ENCODE measurements around the gene RUVBL2. TPM values are rescaled to one million over a fixed set of nuclear protein-coding genes. Genes with fewer than 3 reads are reported as not detected.
"Not testable (repeated sequence)": the region's sequence is repeated elsewhere in the genome, so short reads cannot be mapped to it uniquely, and the experiment has no call there.

The RUVBL2 gene
- total RNA-seq, 4 donors from 2014 or later: 69.4 to 96.5 (median 84.2) TPM

DNA sequence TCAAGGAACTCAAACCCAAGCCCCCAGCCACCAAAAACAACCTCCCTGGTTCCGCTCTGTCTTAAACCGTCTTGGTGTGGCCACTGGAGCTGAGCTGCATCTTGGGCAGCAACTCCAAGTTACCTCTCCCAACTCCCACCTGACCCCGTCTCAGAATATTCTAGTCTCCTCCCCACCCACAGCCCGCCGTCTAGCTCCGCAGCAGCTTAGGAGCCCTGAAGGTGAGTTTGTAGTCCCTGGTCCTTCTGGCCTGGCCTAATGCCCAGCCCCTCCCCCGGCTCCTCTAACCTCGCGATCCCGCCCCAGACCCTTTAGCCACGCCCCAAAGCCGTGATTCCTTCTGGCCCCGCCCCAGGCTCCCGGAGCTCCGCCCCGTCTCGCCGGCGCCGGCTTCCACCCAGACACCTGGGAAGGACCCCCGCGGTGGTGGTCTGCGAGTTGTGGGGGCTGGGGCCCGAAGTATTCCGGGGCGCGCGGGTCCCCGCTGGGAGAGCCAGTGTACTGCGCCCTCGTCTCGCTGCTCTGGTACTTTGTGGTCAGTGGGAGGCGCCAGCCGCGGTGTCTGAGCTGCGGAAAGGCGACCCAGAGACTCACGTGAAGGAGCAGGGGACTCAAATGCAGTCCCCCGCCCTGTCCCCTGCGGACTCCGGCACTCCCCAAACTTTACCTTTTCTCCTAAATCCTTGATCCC lies 25.7 kb downstream of the RUVBL2 start:
- Histone ChIP-seq H3K27me3 (peaks cover 54% of the 10 kb centered on the region), H3K4me1 (peaks cover 0 to 27% (median 7%) of the 10 kb centered on the region in 3 donors), H3K9me3 (no peaks in the 10 kb centered on the region), H3K36me3 (peaks cover 0 to 21% of the 10 kb centered on the region in 2 donors), H3K27ac (no peak overlapping the region), H3K4me3 (peak overlapping the region in 1 of 2 donors; percentile 53)
- WGBS, 2 donors (ENCODE audit: low coverage in 1 of 2): 15 to 34% methylated on average over 6 to 28 of the region's 41 CpGs
- no peak for TF ChIP-seq POLR2A (IDR thresholded peaks at IDR 0.05)
- TF ChIP-seq, protein P1, sequence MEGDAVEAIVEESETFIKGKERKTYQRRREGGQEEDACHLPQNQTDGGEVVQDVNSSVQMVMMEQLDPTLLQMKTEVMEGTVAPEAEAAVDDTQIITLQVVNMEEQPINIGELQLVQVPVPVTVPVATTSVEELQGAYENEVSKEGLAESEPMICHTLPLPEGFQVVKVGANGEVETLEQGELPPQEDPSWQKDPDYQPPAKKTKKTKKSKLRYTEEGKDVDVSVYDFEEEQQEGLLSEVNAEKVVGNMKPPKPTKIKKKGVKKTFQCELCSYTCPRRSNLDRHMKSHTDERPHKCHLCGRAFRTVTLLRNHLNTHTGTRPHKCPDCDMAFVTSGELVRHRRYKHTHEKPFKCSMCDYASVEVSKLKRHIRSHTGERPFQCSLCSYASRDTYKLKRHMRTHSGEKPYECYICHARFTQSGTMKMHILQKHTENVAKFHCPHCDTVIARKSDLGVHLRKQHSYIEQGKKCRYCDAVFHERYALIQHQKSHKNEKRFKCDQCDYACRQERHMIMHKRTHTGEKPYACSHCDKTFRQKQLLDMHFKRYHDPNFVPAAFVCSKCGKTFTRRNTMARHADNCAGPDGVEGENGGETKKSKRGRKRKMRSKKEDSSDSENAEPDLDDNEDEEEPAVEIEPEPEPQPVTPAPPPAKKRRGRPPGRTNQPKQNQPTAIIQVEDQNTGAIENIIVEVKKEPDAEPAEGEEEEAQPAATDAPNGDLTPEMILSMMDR (IDR thresholded peaks at IDR 0.05): no peak
- no peak for TF ChIP-seq POLR2AphosphoS5 (IDR thresholded peaks at IDR 0.05)
- no peak for TF ChIP-seq EP300 (IDR thresholded peaks at IDR 0.05)
- ATAC-seq: peak; percentile 24

DNA sequence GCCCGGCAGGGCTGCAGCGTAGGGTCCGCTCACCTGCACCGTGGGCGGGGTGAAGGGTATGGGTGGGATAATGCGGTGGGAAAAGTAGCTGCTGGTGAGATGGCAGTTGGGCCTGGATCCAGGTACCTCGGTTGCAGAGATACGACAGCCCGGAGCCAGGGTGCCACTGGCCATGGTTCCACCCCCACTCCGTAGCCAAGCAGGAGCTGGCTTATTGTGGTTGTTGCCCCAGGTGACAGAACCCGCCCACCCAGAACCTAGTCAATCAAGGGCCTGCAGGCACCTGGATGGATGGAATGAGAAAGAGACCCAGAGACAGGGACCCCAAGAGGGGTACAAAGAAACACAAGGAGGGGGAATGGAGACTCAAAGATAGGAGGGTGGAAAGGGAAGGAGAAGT lies 26.7 kb downstream of the RUVBL2 start:
- peaks cover 0 to 27% (median 7%) of the 10 kb centered on the region in 3 donors for H3K4me1 ChIP-seq
- no peak for ATAC-seq
- no peak overlapping the region for H3K27ac ChIP-seq
- H3K4me3 ChIP-seq: no peak overlapping the region
- peaks cover 54% of the 10 kb centered on the region for H3K27me3 ChIP-seq
- TF ChIP-seq, protein P1 (IDR thresholded peaks at IDR 0.05): no peak
- TF ChIP-seq POLR2AphosphoS5 (IDR thresholded peaks at IDR 0.05) (no peak), EP300 (IDR thresholded peaks at IDR 0.05) (no peak), POLR2A (IDR thresholded peaks at IDR 0.05) (no peak)
- H3K36me3 ChIP-seq: peaks cover 0 to 12% of the 10 kb centered on the region in 2 donors
- H3K9me3 ChIP-seq: no peaks in the 10 kb centered on the region
- WGBS, 2 donors (ENCODE audit: low coverage in 1 of 2): 50% methylated on average over 1 of the region's 11 CpGs; no CpG with 5 or more reads in 1 of the 2 donors

DNA sequence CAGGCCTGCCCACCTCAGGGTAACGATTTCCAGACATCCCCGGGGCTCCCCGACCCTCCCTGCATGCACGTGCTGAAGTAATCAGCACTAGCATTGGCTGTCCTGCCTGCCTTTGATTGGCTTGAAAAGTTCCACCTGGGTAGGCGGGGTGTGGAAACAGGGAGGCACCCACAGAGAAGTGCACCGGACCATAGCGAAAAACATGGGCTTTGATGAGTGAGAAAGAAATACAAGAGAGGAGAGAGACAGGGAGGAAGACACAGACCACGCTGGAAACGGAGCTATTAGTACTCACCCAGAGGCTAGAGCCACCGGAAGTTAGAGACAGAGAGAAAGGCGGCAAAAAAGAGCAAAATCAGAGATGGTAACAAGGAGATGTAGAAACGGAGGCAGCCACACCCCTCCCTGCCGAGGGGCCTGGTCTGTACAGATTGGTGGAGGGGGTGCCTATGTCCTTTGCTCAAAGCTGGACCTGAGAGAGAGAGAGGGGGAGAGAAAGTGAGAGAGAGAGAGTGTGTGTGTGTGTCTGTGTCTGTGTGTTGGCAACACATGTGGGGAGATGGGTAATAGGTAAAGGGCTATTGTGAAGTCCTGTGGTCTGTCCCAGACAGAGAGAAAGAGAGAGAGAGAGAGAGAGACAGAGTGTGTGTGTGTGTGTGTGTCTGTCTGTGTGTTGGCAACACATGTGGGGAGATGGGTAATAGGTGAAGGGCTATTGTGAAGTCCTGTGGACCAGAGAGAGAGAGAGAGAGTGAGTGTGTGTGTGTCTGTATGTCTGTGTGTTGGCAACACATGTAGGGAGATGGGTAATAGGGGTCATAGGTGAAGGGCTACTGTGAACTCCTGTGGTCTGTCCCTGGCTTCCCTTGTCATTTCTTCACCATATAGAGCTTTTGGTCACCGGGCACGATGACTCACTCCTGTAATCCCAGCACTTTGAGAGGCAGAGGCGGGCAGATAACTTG lies 27.5 kb downstream of the RUVBL2 start:
- no peaks in the 10 kb centered on the region for H3K9me3 ChIP-seq
- H3K36me3 ChIP-seq: peaks cover 0 to 3% of the 10 kb centered on the region in 2 donors
- peaks cover 0 to 27% (median 7%) of the 10 kb centered on the region in 3 donors for H3K4me1 ChIP-seq
- 35 to 54% methylated on average over 9 to 14 of the region's 16 CpGs for WGBS, 2 donors (ENCODE audit: low coverage in 1 of 2)
- no peak overlapping the region for H3K27ac ChIP-seq
- TF ChIP-seq, protein P1 (IDR thresholded peaks at IDR 0.05): no peak
- TF ChIP-seq POLR2A (IDR thresholded peaks at IDR 0.05) (no peak), POLR2AphosphoS5 (IDR thresholded peaks at IDR 0.05) (no peak), EP300 (IDR thresholded peaks at IDR 0.05) (no peak)
- H3K27me3 ChIP-seq: peaks cover 53% of the 10 kb centered on the region
- ATAC-seq: no peak
- no peak overlapping the region for H3K4me3 ChIP-seq

DNA sequence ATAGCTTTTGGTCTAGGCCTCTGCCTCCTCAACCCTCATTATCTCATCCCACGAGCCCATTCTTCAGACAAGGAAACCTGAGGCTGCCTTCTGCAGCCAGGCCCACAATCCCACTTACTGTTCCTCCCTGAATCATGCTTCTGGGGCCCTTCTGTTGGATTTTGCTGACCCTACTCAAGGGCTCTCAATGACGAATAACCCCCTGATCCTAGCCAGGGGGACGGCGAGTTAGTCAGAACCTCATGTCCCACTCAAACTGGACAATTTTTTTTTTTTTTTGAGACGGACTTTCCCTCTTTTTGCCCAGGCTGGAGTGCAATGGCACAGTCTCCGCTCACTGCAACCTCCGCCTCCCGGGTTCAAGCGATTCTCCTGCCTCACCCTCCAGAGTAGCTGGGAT lies 28.4 kb downstream of the RUVBL2 start:
- WGBS, 2 donors (ENCODE audit: low coverage in 1 of 2): 90 to 92% methylated on average over 4 to 9 of the region's 9 CpGs
- TF ChIP-seq POLR2A (IDR thresholded peaks at IDR 0.05): no peak
- TF ChIP-seq, protein P1 (IDR thresholded peaks at IDR 0.05): no peak
- TF ChIP-seq EP300 (IDR thresholded peaks at IDR 0.05): no peak
- no peak for TF ChIP-seq POLR2AphosphoS5 (IDR thresholded peaks at IDR 0.05)
- Histone ChIP-seq H3K27ac (no peak overlapping the region), H3K4me1 (peaks cover 0 to 27% (median 7%) of the 10 kb centered on the region in 3 donors), H3K9me3 (no peaks in the 10 kb centered on the region), H3K36me3 (no peaks in the 10 kb centered on the region), H3K4me3 (no peak overlapping the region), H3K27me3 (peaks cover 50% of the 10 kb centered on the region)
- no peak for ATAC-seq

DNA sequence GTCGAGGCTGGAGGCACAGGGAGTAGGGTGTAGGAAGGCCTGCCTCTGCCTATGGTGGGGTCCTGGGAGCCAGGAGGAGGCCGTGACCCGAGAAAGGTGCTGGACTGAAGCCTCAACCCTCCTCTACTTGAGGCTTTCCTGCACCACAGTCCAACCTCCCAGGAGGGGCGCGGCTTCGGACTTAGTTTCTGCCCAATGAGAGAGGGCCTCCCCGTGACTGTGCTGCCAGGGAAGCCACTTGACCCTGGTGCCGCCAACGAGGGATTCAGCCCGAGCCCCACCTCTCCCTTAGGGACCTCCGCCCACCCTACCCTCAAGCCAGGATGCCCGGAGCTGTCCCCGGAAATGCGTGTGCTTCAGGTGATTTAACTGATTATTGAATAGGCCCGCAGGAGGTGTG lies 30.5 kb downstream of the RUVBL2 start, which contains the start of gene CGB3:
CGB3 (minus strand) TSS at position 101 of the 400 bp plus-strand sequence. CDS start 362 bp downstream, outside the sequence.
- no CpG with 5 or more reads among the region's 15 CpGs for WGBS, 2 donors (ENCODE audit: low coverage in 1 of 2)

DNA sequence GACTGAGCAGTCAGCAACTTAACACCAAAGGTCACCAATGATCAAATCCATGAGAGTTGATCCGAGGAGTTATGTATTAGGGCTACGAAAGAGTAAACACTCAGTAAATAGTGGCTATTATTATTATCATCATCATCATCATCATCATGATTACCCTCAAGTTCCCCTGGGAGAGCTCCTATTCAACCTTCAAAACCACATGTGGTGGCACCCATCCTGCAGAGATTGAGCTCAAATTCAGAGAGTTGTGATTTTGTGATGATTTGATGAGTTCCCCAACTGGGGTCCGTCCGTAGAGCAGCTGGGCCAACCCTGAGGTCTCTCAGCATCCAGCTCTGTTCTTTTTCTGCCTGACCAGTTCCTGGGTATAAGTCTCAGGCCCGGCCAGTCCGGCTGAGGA lies 31.4 kb downstream of the RUVBL2 start:
- H3K36me3 ChIP-seq, ATAC-seq, H3K4me1 ChIP-seq, H3K27ac ChIP-seq, H3K4me3 ChIP-seq, H3K9me3 ChIP-seq: not testable (repeated sequence)
- peaks cover 20% of the 10 kb centered on the region for H3K27me3 ChIP-seq
- WGBS, 2 donors (ENCODE audit: low coverage in 1 of 2): no CpG with 5 or more reads among the region's 6 CpGs

More for the DNA sequence above, 30.5 kb downstream of the RUVBL2 start, which contains the start of gene CGB3:
- H3K36me3 ChIP-seq, H3K4me1 ChIP-seq, H3K4me3 ChIP-seq, H3K9me3 ChIP-seq, ATAC-seq, H3K27ac ChIP-seq: not testable (repeated sequence)
- H3K27me3 ChIP-seq: peaks cover 29% of the 10 kb centered on the region

DNA sequence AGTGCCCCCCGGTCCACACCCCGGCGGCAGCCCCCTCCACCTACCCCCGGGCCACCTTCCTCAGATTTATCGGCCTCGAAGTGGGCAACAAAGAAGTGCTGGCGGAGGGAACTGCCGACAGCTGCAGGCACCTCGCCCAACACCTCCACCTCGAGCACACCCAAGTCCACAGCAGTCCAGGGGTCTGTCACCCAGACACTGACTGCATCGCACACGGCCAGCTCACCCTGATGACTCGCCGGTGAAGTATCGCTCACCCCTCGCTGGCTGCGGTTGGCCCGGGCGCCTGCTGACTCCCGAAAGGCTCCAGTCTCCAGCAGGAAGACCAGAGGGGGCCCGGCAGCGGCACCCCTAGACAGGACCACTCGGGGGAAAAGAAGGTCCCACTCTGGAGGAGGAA lies 31.9 kb downstream of the RUVBL2 start:
- not testable (repeated sequence) for H3K9me3 ChIP-seq, H3K27ac ChIP-seq, H3K4me1 ChIP-seq, H3K36me3 ChIP-seq, H3K4me3 ChIP-seq, ATAC-seq
- peaks cover 15% of the 10 kb centered on the region for H3K27me3 ChIP-seq
- WGBS, 2 donors (ENCODE audit: low coverage in 1 of 2): no CpG with 5 or more reads among the region's 23 CpGs

DNA sequence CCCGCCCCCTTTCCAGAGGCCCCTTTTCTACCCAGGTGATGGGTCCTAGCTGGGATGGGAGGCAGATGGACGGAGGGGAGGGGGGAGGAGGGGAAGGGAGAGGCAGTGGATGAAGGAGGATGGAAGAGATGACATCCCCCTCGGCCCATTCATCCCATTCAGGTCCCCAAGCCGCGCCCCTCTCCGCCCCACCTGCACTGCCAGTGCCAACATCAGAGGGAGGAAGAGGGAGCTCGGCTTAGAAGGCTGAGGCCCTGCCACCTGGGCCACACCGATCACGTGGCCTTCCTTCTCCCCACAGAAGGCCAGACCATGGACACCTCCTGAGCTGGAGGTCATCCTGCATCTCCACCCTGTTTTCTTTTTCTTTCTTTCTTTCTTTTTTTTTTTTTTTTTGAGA lies 35.0 kb downstream of the RUVBL2 start:
- 66% methylated on average over 3 of the region's 9 CpGs; no CpG with 5 or more reads in 1 of the 2 donors for WGBS, 2 donors (ENCODE audit: low coverage in 1 of 2)
- not testable (repeated sequence) for ATAC-seq, H3K27ac ChIP-seq, H3K36me3 ChIP-seq, H3K27me3 ChIP-seq, H3K4me3 ChIP-seq, H3K9me3 ChIP-seq, H3K4me1 ChIP-seq

Data from gastroesophageal sphincter (tissue), 4 donors.